HEK293T (cell line): ENCODE measurements around the gene HOXB3.

Experiments
- ELF4 ChIP-seq: fragments of 450-650 bp; IDR thresholded peaks from 2 replicates; pipeline ENCODE4 v1.6.1; 2017; ENCODE audit warnings: antibody characterized with exemption
- SUZ12 ChIP-seq: fragments of 450-650 bp; IDR thresholded peaks from 2 replicates; pipeline ENCODE4 v1.6.1; 2016; ENCODE audit warnings: mild to moderate bottlenecking
- TF ChIP-seq, protein P1 (sequence below): fragments of 450-650 bp; IDR thresholded peaks from 2 replicates; pipeline ENCODE4 v1.6.1; 2016

DNA sequence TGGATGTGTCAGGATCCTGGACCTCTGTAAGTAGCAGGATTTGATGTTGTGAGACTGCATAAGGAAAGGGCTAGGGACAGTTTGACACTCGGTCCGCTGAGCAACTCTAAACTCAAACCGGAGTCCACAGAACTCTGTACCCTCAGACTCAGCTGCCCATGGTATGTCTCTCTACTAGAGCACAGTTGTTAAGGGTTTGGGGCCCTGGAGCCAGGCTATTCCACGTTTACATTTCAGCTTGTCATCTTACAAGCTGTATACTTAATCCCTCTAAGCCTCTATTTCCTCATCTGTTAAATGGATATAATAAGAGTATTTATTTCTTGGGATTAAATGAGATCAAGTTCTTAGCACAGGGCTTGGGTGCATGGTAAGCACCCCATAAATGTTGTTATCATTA is 87.1 kb downstream of the HOXB3 start:
- TF ChIP-seq, protein P1, sequence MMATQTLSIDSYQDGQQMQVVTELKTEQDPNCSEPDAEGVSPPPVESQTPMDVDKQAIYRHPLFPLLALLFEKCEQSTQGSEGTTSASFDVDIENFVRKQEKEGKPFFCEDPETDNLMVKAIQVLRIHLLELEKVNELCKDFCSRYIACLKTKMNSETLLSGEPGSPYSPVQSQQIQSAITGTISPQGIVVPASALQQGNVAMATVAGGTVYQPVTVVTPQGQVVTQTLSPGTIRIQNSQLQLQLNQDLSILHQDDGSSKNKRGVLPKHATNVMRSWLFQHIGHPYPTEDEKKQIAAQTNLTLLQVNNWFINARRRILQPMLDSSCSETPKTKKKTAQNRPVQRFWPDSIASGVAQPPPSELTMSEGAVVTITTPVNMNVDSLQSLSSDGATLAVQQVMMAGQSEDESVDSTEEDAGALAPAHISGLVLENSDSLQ = no peak
- TF ChIP-seq SUZ12 (no peak), ELF4 (no peak)
